HepG2 (cell line): ENCODE data around the gene NUDT21.
"Not testable (repeated sequence)": the region's sequence is repeated elsewhere in the genome, so short reads cannot be mapped to it uniquely, and the experiment has no call there.

Source experiments
- ARID3A ChIP-seq: IDR thresholded peaks from 2 replicates; pipeline ENCODE4 v1.6.1; 2012; ENCODE audit warnings: low read depth, low read length, improper control_type of control experiment
- ARNT ChIP-seq: fragments of 450-650 bp; IDR thresholded peaks from 2 replicates; pipeline ENCODE4 v1.6.1; 2017
- ETV5 ChIP-seq: IDR thresholded peaks from 2 replicates; pipeline ENCODE4 v1.6.1; 2018; ENCODE audit warnings: missing biosample characterization, missing genetic modification reagents, inconsistent platforms, borderline replicate concordance
- HOMEZ ChIP-seq: IDR thresholded peaks from 2 replicates; pipeline ENCODE4 v1.6.1; 2016; ENCODE audit warnings: low read depth
- JUND ChIP-seq: sonication (generic); formaldehyde crosslinking; IDR thresholded peaks from 2 replicates; pipeline ENCODE4 v1.8.0; 2022; ENCODE audit warnings: mild to moderate bottlenecking, missing genetic modification reagents
- LBX2 ChIP-seq: sonication (generic); formaldehyde crosslinking; IDR thresholded peaks from 2 replicates; pipeline ENCODE4 v1.5.0; 2020; ENCODE audit warnings: missing genetic modification reagents, mild to moderate bottlenecking, borderline replicate concordance
- NR1H2 ChIP-seq: sonication (generic); formaldehyde crosslinking; IDR thresholded peaks from 2 replicates; pipeline ENCODE4 v1.8.1; 2022; ENCODE audit warnings: low read depth, missing genetic modification reagents, borderline replicate concordance
- NR2C2 ChIP-seq: sonication (generic); formaldehyde crosslinking; IDR thresholded peaks from 2 replicates; pipeline ENCODE4 v1.4.0; 2020; ENCODE audit warnings: missing genetic modification reagents, mild to moderate bottlenecking, moderate library complexity, borderline replicate concordance
- POLR2AphosphoS5 ChIP-seq: IDR thresholded peaks from 2 replicates; pipeline ENCODE4 v1.6.1; 2012; ENCODE audit warnings: low read depth, low read length
- RAD21 ChIP-seq: fragments of 450-650 bp; formaldehyde crosslinking; IDR thresholded peaks from 2 replicates; pipeline ENCODE4 v1.5.0; 2020; ENCODE audit warnings: mild to moderate bottlenecking
- ZNF615 ChIP-seq: sonication (generic); formaldehyde crosslinking; IDR thresholded peaks from 2 replicates; pipeline ENCODE4 v1.5.0; 2020; ENCODE audit warnings: mild to moderate bottlenecking, missing genetic modification reagents, borderline replicate concordance
- ZSCAN30 ChIP-seq: sonication (generic); formaldehyde crosslinking; IDR thresholded peaks from 2 replicates; pipeline ENCODE4 v1.5.0; 2020; ENCODE audit warnings: mild to moderate bottlenecking, missing genetic modification reagents

- not testable (repeated sequence) for TF ChIP-seq NR1H2 (CRISPR knock-in tag); LBX2; POLR2AphosphoS5; JUND; ARID3A; RAD21 (CRISPR knock-in tag); ZNF615; HOMEZ (CRISPR knock-in tag); ETV5; ARNT; NR2C2 (CRISPR knock-in tag); ZSCAN30
These were observed 37.7 kb upstream of the NUDT21 start for GRCh38 chr16:56488868-56489267.
